Muscle layer of duodenum (tissue), 2 donors: Measurements from ENCODE around the gene MFSD12.
A peak's percentile ranks its signal among the peaks of the same experiment; 100 is the strongest.

Experiments
- H3K27ac ChIP-seq: one replicate; pipeline ENCODE4 v1.7.0; 2013; ENCODE audit warnings: mild to moderate bottlenecking, low read length
- H3K27me3 ChIP-seq: one replicate; pipeline ENCODE4 v1.7.0; 2013; ENCODE audit warnings: low read depth, mild to moderate bottlenecking, control low read depth, low read length
- H3K36me3 ChIP-seq, 2 donors: one replicate each; pipeline ENCODE4 v1.7.0; 2013; ENCODE audit warnings: low read length in 2 of 2, control low read depth in 1 of 2, mild to moderate bottlenecking in 1 of 2; ENCODE audit not compliant: insufficient read depth in 2 of 2, control insufficient read depth in 1 of 2
- H3K4me1 ChIP-seq, 2 donors: one replicate each; pipeline ENCODE4 v1.7.0; 2013; ENCODE audit warnings: low read length in 2 of 2, mild to moderate bottlenecking in 2 of 2, control low read depth in 1 of 2, moderate library complexity in 1 of 2; ENCODE audit not compliant: insufficient read depth in 2 of 2, control insufficient read depth in 1 of 2
- H3K4me3 ChIP-seq, 2 donors: one replicate each; pipeline ENCODE4 v1.7.0; 2013; ENCODE audit warnings: low read length in 2 of 2, low read depth in 1 of 2, mild to moderate bottlenecking in 1 of 2
- H3K9me3 ChIP-seq, 2 donors: one replicate each; pipeline ENCODE4 v1.7.0; 2013; ENCODE audit warnings: low read length in 2 of 2, control low read depth in 1 of 2, mild to moderate bottlenecking in 1 of 2; ENCODE audit not compliant: control insufficient read depth in 1 of 2
- donor health status: healthy.

The MFSD12 gene

GRCh38 chr19:3507371-3508120, 49.8 kb downstream of the MFSD12 start:
- Histone ChIP-seq H3K4me3 (peak overlapping the region; percentile 69 to 91), H3K9me3 (no peaks in the 10 kb centered on the region), H3K27ac (peak overlapping the region; percentile 56), H3K4me1 (peaks cover 0 to 33% of the 10 kb centered on the region in 2 donors), H3K36me3 (peaks cover 0 to 24% of the 10 kb centered on the region in 2 donors), H3K27me3 (no peaks in the 10 kb centered on the region)

GRCh38 chr19:3506384-3507340, 50.7 kb downstream of the MFSD12 start:
- Histone ChIP-seq H3K9me3 (no peaks in the 10 kb centered on the region), H3K27me3 (no peaks in the 10 kb centered on the region), H3K27ac (peak overlapping the region; percentile 56), H3K4me1 (peaks cover 0 to 33% of the 10 kb centered on the region in 2 donors), H3K4me3 (peak overlapping the region; percentile 69 to 91), H3K36me3 (peaks cover 0 to 24% of the 10 kb centered on the region in 2 donors)

- Histone ChIP-seq H3K9me3 (no peaks in the 10 kb centered on the region), H3K36me3 (peaks cover 0 to 17% of the 10 kb centered on the region in 2 donors), H3K4me3 (peak within 1 kb of the TSS; percentile 83 to 91), H3K27ac (peak within 1 kb of the TSS; percentile 87), H3K4me1 (peaks cover 0 to 32% of the 10 kb centered on the region in 2 donors), H3K27me3 (no peaks in the 10 kb centered on the region)
These were observed 51.6 kb downstream of the MFSD12 start, which contains the start of gene FZR1 for GRCh38 chr19:3505598-3506383. TSS of gene FZR1 (plus strand) at chr19:3506311. CDS start at chr19:3522990, 16,679 bp downstream.

GRCh38 chr19:3504735-3505134, 52.7 kb downstream of the MFSD12 start:
- peaks cover 0 to 10% of the 10 kb centered on the region in 2 donors for H3K36me3 ChIP-seq
- no peak overlapping the region for H3K27ac ChIP-seq
- peaks cover 0 to 27% of the 10 kb centered on the region in 2 donors for H3K4me1 ChIP-seq
- no peak overlapping the region for H3K4me3 ChIP-seq
- H3K27me3 ChIP-seq = no peaks in the 10 kb centered on the region
- H3K9me3 ChIP-seq = no peaks in the 10 kb centered on the region

- Histone ChIP-seq H3K27ac (no peak overlapping the region), H3K4me1 (peaks cover 0 to 30% of the 10 kb centered on the region in 2 donors), H3K36me3 (no peaks in the 10 kb centered on the region), H3K4me3 (no peak overlapping the region), H3K9me3 (no peaks in the 10 kb centered on the region), H3K27me3 (no peaks in the 10 kb centered on the region)
These were observed 54.3 kb downstream of the MFSD12 start for GRCh38 chr19:3503036-3503572.

GRCh38 chr19:3501780-3502179, 55.6 kb downstream of the MFSD12 start:
- no peak overlapping the region for H3K27ac ChIP-seq
- H3K36me3 ChIP-seq = peaks cover 0 to 4% of the 10 kb centered on the region in 2 donors
- H3K27me3 ChIP-seq = no peaks in the 10 kb centered on the region
- no peaks in the 10 kb centered on the region for H3K9me3 ChIP-seq
- H3K4me3 ChIP-seq = no peak overlapping the region
- peaks cover 0 to 19% of the 10 kb centered on the region in 2 donors for H3K4me1 ChIP-seq

GRCh38 chr19:3500429-3501101, 56.8 kb downstream of the MFSD12 start, which contains the start of gene DOHH:
TSS of gene DOHH (minus strand) at chr19:3500674. CDS start at chr19:3496814, 3,860 bp downstream.
- no peaks in the 10 kb centered on the region for H3K9me3 ChIP-seq
- peaks cover 0 to 19% of the 10 kb centered on the region in 2 donors for H3K4me1 ChIP-seq
- peak within 1 kb of the TSS; percentile 96 to 100 for H3K4me3 ChIP-seq
- peak within 1 kb of the TSS; percentile 94 for H3K27ac ChIP-seq
- H3K36me3 ChIP-seq = peaks cover 3 to 15% of the 10 kb centered on the region in 2 donors
- H3K27me3 ChIP-seq = no peaks in the 10 kb centered on the region

GRCh38 chr19:3499738-3500428, 57.5 kb downstream of the MFSD12 start:
- peak overlapping the region; percentile 96 to 100 for H3K4me3 ChIP-seq
- peak overlapping the region; percentile 94 for H3K27ac ChIP-seq
- no peaks in the 10 kb centered on the region for H3K9me3 ChIP-seq
- H3K4me1 ChIP-seq = peaks cover 0 to 19% of the 10 kb centered on the region in 2 donors
- H3K27me3 ChIP-seq = no peaks in the 10 kb centered on the region
- H3K36me3 ChIP-seq = peaks cover 3 to 19% of the 10 kb centered on the region in 2 donors

GRCh38 chr19:3497757-3498520, 59.4 kb downstream of the MFSD12 start:
- no peaks in the 10 kb centered on the region for H3K27me3 ChIP-seq
- H3K4me1 ChIP-seq = peaks cover 0 to 19% of the 10 kb centered on the region in 2 donors
- no peak overlapping the region for H3K4me3 ChIP-seq
- H3K36me3 ChIP-seq = peaks cover 4 to 36% of the 10 kb centered on the region in 2 donors
- no peaks in the 10 kb centered on the region for H3K9me3 ChIP-seq
- H3K27ac ChIP-seq = no peak overlapping the region
